Stimulated activated naive B cell treated with anti-CD40 and anti-IgM and Interleukin-4, amounts not matched to agents 10 μg/mL and 1 μg/mL and 100 μg/mL, for 72 hours (primary cell): ENCODE data around the gene OR2T3.
"Not testable (repeated sequence)": the region's sequence is repeated elsewhere in the genome, so short reads cannot be mapped to it uniquely, and the experiment has no call there.

Experiments used
- ATAC-seq, 2 donors: fragments of 150-1000 bp; cut with Tn5 transposase; replicated peaks; 2 replicates each; pipeline ENCODE4 v1.10.0; 2021; ENCODE audit warnings: moderate library complexity in 1 of 2
- DNase-seq: peaks from one replicate; pipeline ENCODE4 v3.0.0; 2021
- H3K27ac Mint-ChIP-seq: one replicate; pipeline ENCODE4 v1.8.0; 2022; ENCODE audit warnings: mild to moderate bottlenecking, mixed read lengths
- H3K27me3 Mint-ChIP-seq, 2 donors: one replicate each; pipeline ENCODE4 v1.8.0; 2022; ENCODE audit warnings: mixed read lengths in 2 of 2
- H3K36me3 Mint-ChIP-seq, 2 donors: one replicate each; pipeline ENCODE4 v1.8.0; 2022; ENCODE audit warnings: mixed read lengths in 2 of 2, mild to moderate bottlenecking in 1 of 2
- H3K4me1 Mint-ChIP-seq, 2 donors: one replicate each; pipeline ENCODE4 v1.8.0; 2022; ENCODE audit warnings: mixed read lengths in 2 of 2, mild to moderate bottlenecking in 1 of 2
- H3K4me3 Mint-ChIP-seq, 2 donors: one replicate each; pipeline ENCODE4 v1.8.0; 2022; ENCODE audit warnings: mild to moderate bottlenecking in 2 of 2, mixed read lengths in 2 of 2, moderate library complexity in 1 of 2
- H3K9me3 Mint-ChIP-seq, 2 donors: one replicate each; pipeline ENCODE4 v1.8.0; 2022; ENCODE audit warnings: mixed read lengths in 2 of 2, mild to moderate bottlenecking in 1 of 2

OR2T3 gene

GRCh38 chr1:248473051-248473450, at the start of gene OR2T3:
Gene OR2T3, plus strand, starts transcription at chr1:248473351. Its CDS starts 0 bp downstream, at chr1:248473351.
- not testable (repeated sequence) for H3K9me3 Mint-ChIP-seq, H3K4me3 Mint-ChIP-seq, H3K4me1 Mint-ChIP-seq, DNase-seq, ATAC-seq, H3K36me3 Mint-ChIP-seq, H3K27ac Mint-ChIP-seq, H3K27me3 Mint-ChIP-seq

GRCh38 chr1:248427526-248428191, 45.5 kb upstream of the OR2T3 start:
- not testable (repeated sequence) for DNase-seq, H3K27me3 Mint-ChIP-seq, H3K36me3 Mint-ChIP-seq, H3K4me3 Mint-ChIP-seq, H3K9me3 Mint-ChIP-seq
- Mint-ChIP-seq H3K27ac (peak overlapping the region; percentile 1), H3K4me1 (peaks cover 13 to 19% of the 10 kb centered on the region in 2 donors)
- ATAC-seq: peak; percentile 44 to 52

- H3K27me3 Mint-ChIP-seq, H3K27ac Mint-ChIP-seq, H3K4me3 Mint-ChIP-seq, H3K36me3 Mint-ChIP-seq, H3K9me3 Mint-ChIP-seq: not testable (repeated sequence)
- peaks cover 13 to 20% of the 10 kb centered on the region in 2 donors for H3K4me1 Mint-ChIP-seq
- ATAC-seq (peak; percentile 94 to 96), DNase-seq (peak; percentile 13)
Observed at GRCh38 chr1:248428192-248428533, 45.0 kb upstream of the OR2T3 start.

GRCh38 chr1:248431683-248432082, 41.5 kb upstream of the OR2T3 start:
- DNase-seq, H3K36me3 Mint-ChIP-seq, H3K27me3 Mint-ChIP-seq, ATAC-seq, H3K9me3 Mint-ChIP-seq, H3K4me3 Mint-ChIP-seq, H3K27ac Mint-ChIP-seq: not testable (repeated sequence)
- peaks cover 16 to 26% of the 10 kb centered on the region in 2 donors for H3K4me1 Mint-ChIP-seq

GRCh38 chr1:248432201-248432600, 41.0 kb upstream of the OR2T3 start:
- not testable (repeated sequence) for H3K4me3 Mint-ChIP-seq, DNase-seq, H3K9me3 Mint-ChIP-seq, ATAC-seq, H3K36me3 Mint-ChIP-seq, H3K27me3 Mint-ChIP-seq
- Mint-ChIP-seq H3K27ac (peak overlapping the region; percentile 38), H3K4me1 (peaks cover 16 to 26% of the 10 kb centered on the region in 2 donors)

GRCh38 chr1:248433811-248434415, 39.2 kb upstream of the OR2T3 start:
- peaks cover 9 to 16% of the 10 kb centered on the region in 2 donors for H3K4me1 Mint-ChIP-seq
- H3K9me3 Mint-ChIP-seq, H3K4me3 Mint-ChIP-seq, H3K27ac Mint-ChIP-seq, ATAC-seq, H3K36me3 Mint-ChIP-seq, DNase-seq, H3K27me3 Mint-ChIP-seq: not testable (repeated sequence)

- ATAC-seq: peak; percentile 71 to 79
Observed at GRCh38 chr1:248434913-248435312, 38.2 kb upstream of the OR2T3 start.

GRCh38 chr1:248436303-248436702, 36.8 kb upstream of the OR2T3 start:
- H3K27me3 Mint-ChIP-seq, H3K9me3 Mint-ChIP-seq, H3K27ac Mint-ChIP-seq, H3K4me3 Mint-ChIP-seq, DNase-seq, H3K36me3 Mint-ChIP-seq: not testable (repeated sequence)
- H3K4me1 Mint-ChIP-seq: peaks cover 9 to 16% of the 10 kb centered on the region in 2 donors
- peak; percentile 22 to 44 for ATAC-seq

More at GRCh38 chr1:248434913-248435312, 38.2 kb upstream of the OR2T3 start:
- not testable (repeated sequence) for H3K4me3 Mint-ChIP-seq, H3K27ac Mint-ChIP-seq, H3K27me3 Mint-ChIP-seq, H3K9me3 Mint-ChIP-seq, DNase-seq, H3K36me3 Mint-ChIP-seq
- peaks cover 9 to 16% of the 10 kb centered on the region in 2 donors for H3K4me1 Mint-ChIP-seq

GRCh38 chr1:248438668-248439067, 34.5 kb upstream of the OR2T3 start:
- not testable (repeated sequence) for H3K9me3 Mint-ChIP-seq, H3K27me3 Mint-ChIP-seq, H3K27ac Mint-ChIP-seq, H3K36me3 Mint-ChIP-seq, H3K4me3 Mint-ChIP-seq, DNase-seq, H3K4me1 Mint-ChIP-seq
- ATAC-seq: peak in 1 of 2 donors; percentile 70

GRCh38 chr1:248439283-248439682, 33.9 kb upstream of the OR2T3 start:
- not testable (repeated sequence) for H3K36me3 Mint-ChIP-seq, H3K27me3 Mint-ChIP-seq, H3K4me3 Mint-ChIP-seq, H3K4me1 Mint-ChIP-seq, DNase-seq, H3K9me3 Mint-ChIP-seq, H3K27ac Mint-ChIP-seq, ATAC-seq

- not testable (repeated sequence) for H3K27me3 Mint-ChIP-seq, DNase-seq, H3K27ac Mint-ChIP-seq, H3K4me3 Mint-ChIP-seq, H3K36me3 Mint-ChIP-seq, ATAC-seq, H3K9me3 Mint-ChIP-seq
- peaks cover 15 to 22% of the 10 kb centered on the region in 2 donors for H3K4me1 Mint-ChIP-seq
Observed at GRCh38 chr1:248442500-248443277, 30.5 kb upstream of the OR2T3 start.

- not testable (repeated sequence) for ATAC-seq, H3K36me3 Mint-ChIP-seq, H3K9me3 Mint-ChIP-seq, H3K27me3 Mint-ChIP-seq, H3K4me3 Mint-ChIP-seq, DNase-seq
- Mint-ChIP-seq H3K4me1 (peaks cover 17 to 23% of the 10 kb centered on the region in 2 donors), H3K27ac (peak overlapping the region; percentile 9)
Observed at GRCh38 chr1:248444603-248445002, 28.5 kb upstream of the OR2T3 start.

- H3K9me3 Mint-ChIP-seq, DNase-seq, H3K36me3 Mint-ChIP-seq, H3K27me3 Mint-ChIP-seq, H3K4me3 Mint-ChIP-seq, ATAC-seq: not testable (repeated sequence)
- Mint-ChIP-seq H3K4me1 (peaks cover 20 to 31% of the 10 kb centered on the region in 2 donors), H3K27ac (peak within 1 kb of the TSS; percentile 63)
Observed at GRCh38 chr1:248445399-248445798, 27.8 kb upstream of the OR2T3 start, which contains the start of gene OR2T2. Gene OR2T2, plus strand, starts transcription at chr1:248445637. Its CDS starts 7,161 bp downstream, at chr1:248452798.

GRCh38 chr1:248448409-248449074, 24.6 kb upstream of the OR2T3 start:
- peaks cover 23 to 36% of the 10 kb centered on the region in 2 donors for H3K4me1 Mint-ChIP-seq
- H3K36me3 Mint-ChIP-seq, H3K27ac Mint-ChIP-seq, DNase-seq, H3K27me3 Mint-ChIP-seq, H3K4me3 Mint-ChIP-seq, H3K9me3 Mint-ChIP-seq: not testable (repeated sequence)
- peak; percentile 86 to 89 for ATAC-seq
